Epithelial cell of esophagus (primary cell): Measurements from ENCODE around the gene NR3C2.

ENCODE experiments used
- DNase-seq: peaks from one replicate; pipeline ENCODE4 v3.0.0; 2010; ENCODE audit warnings: low read depth
- H3K4me3 ChIP-seq: 2 replicates; pipeline ENCODE4 v1.5.1; 2011; ENCODE audit warnings: mild to moderate bottlenecking, low read length, control low read depth
- TF ChIP-seq, protein P1 (sequence below): IDR thresholded peaks from 2 replicates; pipeline ENCODE4 v1.5.1; 2011; ENCODE audit warnings: low read depth, mild to moderate bottlenecking, low read length, control low read depth, inconsistent platforms; ENCODE audit not compliant: insufficient read depth; ENCODE audit errors: missing control alignments

The NR3C2 gene

DNA sequence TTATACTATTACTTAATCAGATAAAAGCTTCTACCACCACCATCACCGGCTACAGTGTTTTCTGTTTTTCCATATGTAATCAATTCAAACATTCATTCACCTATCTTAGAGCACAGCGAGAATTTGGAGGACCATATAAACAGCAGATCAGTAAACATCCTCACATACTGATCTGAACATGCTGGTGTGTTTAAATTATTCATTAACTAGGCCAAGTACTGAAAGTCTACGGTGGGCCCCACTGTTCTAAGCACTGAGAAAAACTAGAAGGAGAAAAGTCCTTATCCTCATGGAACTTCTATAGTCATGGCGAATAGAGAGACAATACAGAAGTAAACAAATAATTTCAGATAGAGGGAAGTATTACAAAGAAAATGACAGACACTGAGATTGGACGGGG is 176.6 kb downstream of the NR3C2 start:
- TF ChIP-seq, protein P1, sequence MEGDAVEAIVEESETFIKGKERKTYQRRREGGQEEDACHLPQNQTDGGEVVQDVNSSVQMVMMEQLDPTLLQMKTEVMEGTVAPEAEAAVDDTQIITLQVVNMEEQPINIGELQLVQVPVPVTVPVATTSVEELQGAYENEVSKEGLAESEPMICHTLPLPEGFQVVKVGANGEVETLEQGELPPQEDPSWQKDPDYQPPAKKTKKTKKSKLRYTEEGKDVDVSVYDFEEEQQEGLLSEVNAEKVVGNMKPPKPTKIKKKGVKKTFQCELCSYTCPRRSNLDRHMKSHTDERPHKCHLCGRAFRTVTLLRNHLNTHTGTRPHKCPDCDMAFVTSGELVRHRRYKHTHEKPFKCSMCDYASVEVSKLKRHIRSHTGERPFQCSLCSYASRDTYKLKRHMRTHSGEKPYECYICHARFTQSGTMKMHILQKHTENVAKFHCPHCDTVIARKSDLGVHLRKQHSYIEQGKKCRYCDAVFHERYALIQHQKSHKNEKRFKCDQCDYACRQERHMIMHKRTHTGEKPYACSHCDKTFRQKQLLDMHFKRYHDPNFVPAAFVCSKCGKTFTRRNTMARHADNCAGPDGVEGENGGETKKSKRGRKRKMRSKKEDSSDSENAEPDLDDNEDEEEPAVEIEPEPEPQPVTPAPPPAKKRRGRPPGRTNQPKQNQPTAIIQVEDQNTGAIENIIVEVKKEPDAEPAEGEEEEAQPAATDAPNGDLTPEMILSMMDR, result no peak
- DNase-seq, result no peak
- no peak overlapping the region for H3K4me3 ChIP-seq

DNA sequence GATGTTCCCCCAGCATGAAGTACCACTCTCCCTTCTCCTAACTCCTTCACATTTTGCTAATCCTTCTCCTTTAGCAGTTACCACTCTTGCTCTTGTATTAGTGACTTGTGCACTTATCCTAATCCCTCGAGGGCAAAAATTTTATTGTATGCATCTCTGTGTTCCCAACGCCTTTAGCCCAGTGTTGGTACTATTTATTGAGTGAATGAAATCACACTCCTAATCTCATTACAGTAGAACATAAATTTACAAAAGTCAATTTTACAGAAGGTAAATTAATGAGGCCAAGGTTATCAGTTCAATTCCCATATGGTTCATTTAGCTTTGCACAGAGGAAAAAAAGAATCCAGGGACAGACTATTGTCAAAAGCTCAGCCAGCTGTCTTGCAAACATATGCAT is 178.4 kb downstream of the NR3C2 start:
- no peak for DNase-seq

DNA sequence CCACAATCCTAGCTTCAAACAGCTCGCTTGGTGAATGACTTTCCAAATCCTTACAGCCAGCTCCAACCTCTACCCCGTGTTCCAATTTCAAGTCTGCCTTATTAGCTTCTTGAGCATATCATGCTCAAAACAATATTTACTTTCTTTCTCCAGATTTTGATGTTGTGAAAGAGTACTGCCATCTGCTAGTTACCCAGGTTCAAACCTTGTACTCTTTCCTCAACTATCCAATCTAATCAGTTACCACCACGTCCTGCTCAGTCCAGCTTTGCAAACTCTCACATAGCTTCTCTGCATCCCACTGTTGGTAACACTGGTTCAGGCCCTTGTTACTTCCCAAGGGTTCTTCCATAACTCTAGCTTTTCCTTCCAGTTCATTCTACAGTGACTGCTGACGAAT is 179.1 kb downstream of the NR3C2 start:
- DNase-seq, result no peak
- H3K4me3 ChIP-seq, result no peak overlapping the region
- TF ChIP-seq, protein P1, result no peak

More for the DNA sequence above, 178.4 kb downstream of the NR3C2 start:
- TF ChIP-seq, protein P1, result no peak
- H3K4me3 ChIP-seq, result no peak overlapping the region

DNA sequence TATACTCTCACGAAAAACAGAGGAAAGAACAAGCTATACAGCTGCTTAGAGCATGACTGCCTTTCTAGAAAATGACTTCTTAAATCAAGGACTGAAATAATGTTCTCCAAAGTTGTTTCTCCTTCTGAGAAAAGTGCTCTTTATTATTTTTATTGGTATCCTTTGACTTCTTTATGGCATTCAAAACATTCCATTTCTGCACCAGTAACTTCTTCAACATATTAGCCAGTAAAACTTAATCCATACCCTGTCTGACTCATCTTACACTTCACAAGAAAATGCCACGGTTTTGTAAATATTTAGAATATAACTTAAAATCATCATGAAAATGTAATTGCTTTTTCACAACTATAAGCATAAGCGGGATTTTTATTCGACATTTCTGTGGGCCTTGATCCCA is 180.4 kb downstream of the NR3C2 start:
- no peak for DNase-seq
- TF ChIP-seq, protein P1, result no peak
- H3K4me3 ChIP-seq, result no peak overlapping the region

DNA sequence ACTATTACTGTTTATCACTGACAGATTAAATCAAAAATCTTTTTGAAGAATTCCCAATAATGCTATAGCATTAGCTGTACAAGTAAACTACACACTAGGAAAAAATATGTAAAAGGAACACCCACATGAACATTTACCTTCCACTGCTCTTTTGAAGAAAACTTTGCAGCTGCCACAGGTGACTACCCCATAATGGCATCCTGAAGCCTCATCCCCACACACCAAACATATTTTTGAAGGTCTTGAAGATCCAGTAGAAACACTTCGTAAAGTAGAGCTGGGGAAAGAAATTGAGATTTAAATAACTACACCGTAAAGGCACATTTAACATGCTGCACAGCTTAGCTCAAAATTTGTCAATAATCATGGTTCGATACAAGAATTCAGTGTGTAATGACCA is 182.4 kb downstream of the NR3C2 start:
- TF ChIP-seq, protein P1, result no peak

DNA sequence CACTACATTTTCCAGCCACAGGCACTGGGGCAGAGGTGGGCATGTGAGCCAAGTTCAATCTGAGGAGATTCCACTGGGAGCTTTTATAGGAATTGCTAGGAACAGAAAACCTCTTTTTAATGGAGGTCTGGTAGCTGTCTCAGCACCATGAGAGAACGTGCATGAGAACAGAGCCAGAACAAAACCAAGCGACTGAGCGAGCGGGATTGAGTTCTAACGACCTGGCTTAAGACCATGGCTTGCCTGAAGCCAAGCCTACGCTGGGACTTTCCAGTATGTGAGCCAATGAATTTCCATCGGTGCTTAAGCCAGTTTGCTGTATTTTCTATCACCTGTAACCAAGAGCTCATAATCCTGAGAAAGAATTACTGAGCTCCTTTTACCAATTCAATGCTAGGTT is 183.7 kb downstream of the NR3C2 start:
- no peak for DNase-seq
- TF ChIP-seq, protein P1, result no peak
- H3K4me3 ChIP-seq, result no peak overlapping the region

More for the DNA sequence above, 182.4 kb downstream of the NR3C2 start:
- H3K4me3 ChIP-seq, result no peak overlapping the region
- DNase-seq, result no peak

DNA sequence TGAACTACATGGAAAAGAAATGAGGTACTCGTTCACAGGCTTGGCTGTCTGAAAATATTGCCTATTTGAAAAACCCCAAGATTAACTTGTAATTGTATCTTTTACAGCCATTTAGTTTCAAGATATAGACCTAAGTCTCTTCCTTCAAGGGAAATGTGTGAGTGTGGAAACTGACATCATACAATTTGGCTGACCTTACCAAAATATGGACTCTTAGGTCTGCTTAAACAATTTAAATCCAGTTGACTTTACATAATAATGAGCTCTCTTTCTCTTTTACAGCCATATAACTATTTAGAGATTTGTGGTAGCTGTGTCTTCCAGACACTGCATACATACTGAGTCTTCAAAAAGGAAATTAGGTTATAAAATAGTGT is 186.9 kb downstream of the NR3C2 start:
- no peak for DNase-seq
- H3K4me3 ChIP-seq, result no peak overlapping the region
- TF ChIP-seq, protein P1, result no peak
